HG02759 (cell line): Measurements from ENCODE around the gene AKAP13.
"Not testable (repeated sequence)": the region's sequence is repeated elsewhere in the genome, so short reads cannot be mapped to it uniquely, and the experiment has no call there.

Experiments
- ATAC-seq: cut with Tn5 transposase; IDR thresholded peaks from one replicate; pipeline ENCODE4 v1.9.1; 2021; ENCODE audit warnings: mild to moderate bottlenecking, moderate library complexity; ENCODE audit not compliant: unreplicated experiment

The AKAP13 gene

GRCh38 chr15:85562824-85563223 lies 182.4 kb downstream of the AKAP13 start:
- no peak for ATAC-seq

DNA sequence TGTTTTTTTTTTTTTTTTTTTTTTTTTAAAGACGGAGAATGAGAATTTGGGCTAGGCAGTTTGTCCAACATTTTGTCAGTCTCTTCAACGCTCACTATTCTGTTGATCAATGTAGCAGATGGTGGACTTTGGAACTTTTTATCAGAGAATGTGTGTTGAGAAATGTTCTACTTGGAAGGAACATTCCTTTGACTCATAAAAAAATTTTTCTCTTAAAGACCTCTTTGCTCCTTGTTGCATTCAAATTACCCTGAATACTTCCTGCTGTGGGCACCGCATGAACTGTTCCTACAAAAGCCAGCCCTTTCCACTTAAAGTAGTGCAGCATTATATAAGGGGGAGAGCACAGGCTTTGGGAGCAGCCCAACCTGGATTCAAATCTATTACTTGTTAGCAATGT lies 182.9 kb downstream of the AKAP13 start:
- ATAC-seq, result no peak

DNA sequence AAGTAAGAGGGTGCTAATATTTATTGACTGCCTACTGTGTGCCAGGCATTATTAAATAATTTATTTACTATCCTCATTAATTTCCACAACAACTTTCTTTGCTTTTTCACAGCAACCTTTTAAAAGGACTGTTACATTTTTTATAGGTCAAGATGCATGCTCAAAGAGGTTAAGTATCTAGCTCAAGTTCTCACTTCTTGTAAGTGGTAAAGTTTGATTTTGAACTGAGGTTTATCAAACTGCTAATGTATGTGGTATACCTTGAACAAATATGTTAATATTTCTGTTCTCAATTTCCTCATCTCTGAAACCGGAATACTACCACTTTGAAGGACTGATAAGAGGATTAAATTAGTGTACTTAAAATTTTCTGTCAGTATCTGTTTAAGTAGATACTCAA lies 183.3 kb downstream of the AKAP13 start:
- ATAC-seq, result no peak

GRCh38 chr15:85564686-85565085 lies 184.3 kb downstream of the AKAP13 start:
- ATAC-seq, result no peak

- ATAC-seq, result no peak
These were observed 187.9 kb downstream of the AKAP13 start for GRCh38 chr15:85568261-85568808.

GRCh38 chr15:85570336-85570735 lies 189.9 kb downstream of the AKAP13 start:
- ATAC-seq, result no peak

GRCh38 chr15:85571780-85572179 lies 191.4 kb downstream of the AKAP13 start:
- no peak for ATAC-seq

- no peak for ATAC-seq
These were observed 196.0 kb downstream of the AKAP13 start for GRCh38 chr15:85576392-85576791.

- no peak for ATAC-seq
These were observed 198.7 kb downstream of the AKAP13 start for GRCh38 chr15:85578941-85579701.

DNA sequence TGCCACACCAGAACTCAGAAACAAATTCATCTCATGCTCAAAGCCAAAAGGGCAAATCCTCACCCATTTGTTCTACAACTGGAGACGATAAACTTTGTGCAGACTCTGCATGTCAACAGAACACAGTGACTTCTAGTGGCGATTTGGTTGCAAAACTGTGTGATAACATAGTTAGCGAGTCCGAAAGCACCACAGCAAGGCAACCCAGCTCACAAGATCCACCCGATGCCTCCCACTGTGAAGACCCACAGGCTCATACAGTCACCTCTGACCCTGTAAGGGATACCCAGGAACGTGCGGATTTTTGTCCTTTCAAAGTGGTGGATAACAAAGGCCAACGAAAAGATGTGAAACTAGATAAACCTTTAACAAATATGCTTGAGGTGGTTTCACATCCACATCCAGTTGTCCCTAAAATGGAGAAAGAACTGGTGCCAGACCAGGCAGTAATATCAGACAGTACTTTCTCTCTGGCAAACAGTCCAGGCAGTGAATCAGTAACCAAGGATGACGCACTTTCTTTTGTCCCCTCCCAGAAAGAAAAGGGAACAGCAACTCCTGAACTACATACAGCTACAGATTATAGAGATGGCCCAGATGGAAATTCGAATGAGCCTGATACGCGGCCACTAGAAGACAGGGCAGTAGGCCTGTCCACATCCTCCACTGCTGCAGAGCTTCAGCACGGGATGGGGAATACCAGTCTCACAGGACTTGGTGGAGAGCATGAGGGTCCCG lies 199.7 kb downstream of the AKAP13 start:
- ATAC-seq, result no peak

DNA sequence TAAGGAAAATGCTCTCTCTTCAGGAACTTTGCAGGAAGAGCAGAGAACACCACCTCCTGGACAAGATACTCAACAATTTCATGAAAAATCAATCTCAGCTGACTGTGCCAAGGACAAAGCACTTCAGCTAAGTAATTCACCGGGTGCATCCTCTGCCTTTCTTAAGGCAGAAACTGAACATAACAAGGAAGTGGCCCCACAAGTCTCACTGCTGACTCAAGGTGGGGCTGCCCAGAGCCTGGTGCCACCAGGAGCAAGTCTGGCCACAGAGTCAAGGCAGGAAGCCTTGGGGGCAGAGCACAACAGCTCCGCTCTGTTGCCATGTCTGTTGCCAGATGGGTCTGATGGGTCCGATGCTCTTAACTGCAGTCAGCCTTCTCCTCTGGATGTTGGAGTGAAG lies 200.5 kb downstream of the AKAP13 start:
- ATAC-seq, result no peak

- ATAC-seq, result no peak
These were observed 201.1 kb downstream of the AKAP13 start for GRCh38 chr15:85581495-85581894.

DNA sequence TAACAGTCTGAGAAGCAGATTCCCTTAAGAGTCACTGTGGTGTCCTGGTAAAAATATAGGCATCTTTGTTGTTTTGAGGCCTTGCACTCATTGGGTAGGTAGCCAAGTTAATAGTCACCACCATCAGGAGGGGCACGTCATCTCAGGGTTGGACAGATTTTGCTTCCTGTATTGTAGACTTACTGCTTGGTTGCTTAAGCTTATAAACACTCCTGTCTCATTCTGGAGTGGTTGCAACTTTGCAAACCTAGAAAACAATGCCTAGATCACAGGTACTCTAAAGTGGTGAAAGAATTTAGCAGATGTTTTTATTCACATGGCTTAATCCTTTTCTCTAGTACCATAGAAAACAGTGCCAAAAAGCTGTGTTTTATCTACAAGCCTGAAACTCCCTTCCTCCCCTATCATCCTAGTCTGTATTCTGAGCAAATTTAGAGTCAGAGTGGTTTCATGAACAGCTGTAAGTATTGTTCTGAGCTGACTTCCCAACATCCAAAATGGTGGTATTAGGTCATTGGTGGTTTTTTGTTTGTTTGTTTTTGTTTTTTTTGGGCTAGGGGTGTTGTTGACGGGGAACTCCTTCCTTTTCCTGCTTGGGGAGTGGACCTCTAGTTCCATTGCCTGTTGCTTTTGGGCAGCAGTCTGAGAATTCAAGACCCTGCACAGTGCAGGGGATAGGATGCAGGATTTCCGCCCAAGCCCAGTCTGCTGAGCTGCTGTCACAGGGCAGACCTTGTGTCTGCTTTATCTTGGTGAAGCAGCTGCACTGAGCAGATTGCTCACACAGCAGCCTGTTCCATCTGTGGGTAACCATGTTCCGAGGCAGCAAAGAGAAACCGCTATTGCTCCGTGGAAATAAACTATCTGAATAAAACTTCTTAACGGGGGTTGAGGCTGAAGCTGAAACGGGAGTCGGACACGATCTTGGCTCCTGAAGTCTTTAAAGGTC lies 202.0 kb downstream of the AKAP13 start:
- peak; percentile 53 for ATAC-seq

DNA sequence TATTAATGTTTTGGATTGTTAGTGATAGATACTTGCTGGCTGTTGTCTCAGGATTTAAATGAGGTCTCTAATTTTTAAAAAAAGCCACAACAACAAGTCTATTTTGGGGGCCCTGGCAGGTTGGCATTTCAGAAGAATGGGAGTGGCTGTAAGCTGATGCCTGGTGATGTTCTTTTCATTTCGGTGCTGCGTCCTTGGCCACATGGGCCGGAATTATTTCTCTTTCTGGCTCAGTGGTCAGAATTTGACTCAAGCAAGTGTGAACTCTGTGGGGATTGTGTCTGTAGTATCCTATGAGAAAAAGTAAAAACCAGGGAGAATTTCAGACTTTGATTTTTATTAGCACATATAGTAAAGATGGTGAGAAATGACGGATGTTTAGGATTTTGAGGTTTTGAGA lies 203.0 kb downstream of the AKAP13 start:
- no peak for ATAC-seq

- peak; percentile 53 for ATAC-seq
These were observed 203.6 kb downstream of the AKAP13 start for GRCh38 chr15:85583923-85584390.

- no peak for ATAC-seq
These were observed 204.5 kb downstream of the AKAP13 start for GRCh38 chr15:85584872-85585271.

DNA sequence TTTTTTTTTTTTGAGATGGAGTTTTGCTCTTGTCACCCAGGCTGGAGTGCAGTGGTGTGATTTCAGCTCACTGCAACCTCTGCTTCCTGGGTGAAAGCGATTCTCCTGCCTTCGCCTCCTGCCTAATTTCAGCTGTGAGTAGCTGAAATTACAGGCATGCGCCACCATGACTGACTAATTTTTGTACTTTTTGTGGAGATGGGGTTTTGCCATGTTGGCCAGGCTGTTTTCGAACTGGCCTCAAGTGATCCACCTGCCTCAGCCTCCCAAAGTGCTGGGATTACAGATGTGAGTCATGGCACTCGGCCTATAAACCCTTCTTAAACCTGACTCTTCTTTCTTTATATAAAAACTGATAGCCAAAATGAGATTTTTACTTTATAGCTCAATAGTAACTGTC lies 205.8 kb downstream of the AKAP13 start:
- ATAC-seq, result not testable (repeated sequence)

GRCh38 chr15:85587707-85588411 lies 207.5 kb downstream of the AKAP13 start:
- no peak for ATAC-seq

GRCh38 chr15:85588677-85589076 lies 208.3 kb downstream of the AKAP13 start:
- no peak for ATAC-seq

DNA sequence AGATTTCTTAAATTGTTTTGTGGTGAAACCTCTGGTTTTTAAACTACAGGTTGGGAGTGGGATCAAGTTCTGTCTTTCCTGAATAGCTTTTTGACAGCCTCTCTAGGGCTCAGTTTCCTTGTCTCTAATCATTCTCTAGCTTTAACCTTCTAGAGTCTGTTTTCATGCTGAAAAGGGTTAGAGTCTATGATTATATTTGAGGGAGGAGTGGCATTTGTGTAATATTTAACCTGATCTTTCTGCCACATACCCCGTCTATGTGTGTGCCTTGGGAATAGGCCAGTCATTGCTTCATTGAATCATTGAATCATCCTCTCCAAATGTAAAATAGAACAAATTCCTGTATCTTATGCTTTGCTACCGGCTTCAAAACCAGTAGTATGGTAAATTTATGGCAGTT lies 209.4 kb downstream of the AKAP13 start:
- no peak for ATAC-seq
